Hepatocyte (in vitro differentiated cells): ENCODE results near the gene DENND1A. TPM values are rescaled to one million over a fixed set of nuclear protein-coding genes. Genes with fewer than 3 reads are reported as not detected.

Experiments
- DNase-seq: peaks from one replicate; pipeline ENCODE4 v3.0.0-alpha.2; 2016; ENCODE audit warnings: low spot score
- H2AFZ ChIP-seq: fragments of 200-600 bp; sonication (generic); 2 replicates; pipeline ENCODE4 v1.6.0; 2016; ENCODE audit warnings: antibody characterized with exemption, mild to moderate bottlenecking
- H3K27ac ChIP-seq: fragments of 200-600 bp; sonication (generic); 2 replicates; pipeline ENCODE4 v1.5.1; 2016; ENCODE audit warnings: mild to moderate bottlenecking
- H3K27me3 ChIP-seq: fragments of 200-600 bp; sonication (generic); 2 replicates; pipeline ENCODE4 v1.6.1; 2016
- H3K36me3 ChIP-seq: fragments of 200-600 bp; sonication (generic); replicated peaks from 2 replicates; pipeline ENCODE4 v1.5.1; 2016; ENCODE audit warnings: low read depth; ENCODE audit not compliant: insufficient read depth
- H3K4me1 ChIP-seq: fragments of 200-600 bp; sonication (generic); 2 replicates; pipeline ENCODE4 v1.5.1; 2016; ENCODE audit warnings: mild to moderate bottlenecking, moderate library complexity; ENCODE audit not compliant: insufficient read depth
- H3K4me2 ChIP-seq: fragments of 200-600 bp; sonication (generic); 2 replicates; pipeline ENCODE4 v1.6.0; 2016
- H3K4me3 ChIP-seq: fragments of 200-600 bp; sonication (generic); 2 replicates; pipeline ENCODE4 v1.5.1; 2016; ENCODE audit warnings: mild to moderate bottlenecking
- H3K79me2 ChIP-seq: fragments of 200-600 bp; sonication (generic); 2 replicates; pipeline ENCODE4 v1.6.0; 2017; ENCODE audit warnings: mild to moderate bottlenecking
- H3K9me2 ChIP-seq: fragments of 200-600 bp; sonication (generic); replicated peaks from 2 replicates; pipeline ENCODE4 v1.6.0; 2017; ENCODE audit warnings: mild to moderate bottlenecking; ENCODE audit not compliant: insufficient read depth
- H3K9me3 ChIP-seq: fragments of 200-600 bp; sonication (generic); 2 replicates; pipeline ENCODE4 v1.5.1; 2016; ENCODE audit warnings: low read depth, mild to moderate bottlenecking
- H4K20me1 ChIP-seq: fragments of 200-600 bp; sonication (generic); 2 replicates; pipeline ENCODE4 v1.6.0; 2016; ENCODE audit warnings: mild to moderate bottlenecking; ENCODE audit not compliant: insufficient read depth, poor library complexity, severe bottlenecking
- EZH2 ChIP-seq: fragments of 200-600 bp; sonication (generic); IDR thresholded peaks from 2 replicates; pipeline ENCODE4 v1.6.1; 2016; ENCODE audit warnings: antibody characterized with exemption, mild to moderate bottlenecking, borderline replicate concordance
- EZH2phosphoT487 ChIP-seq: fragments of 200-600 bp; sonication (generic); IDR thresholded peaks from one replicate; pipeline ENCODE4 v1.6.1; 2018; ENCODE audit warnings: antibody characterized with exemption, mild to moderate bottlenecking, low read depth, moderate library complexity; ENCODE audit not compliant: unreplicated experiment, severe bottlenecking
- WGBS: methylation state at CpG from one replicate; pipeline ENCODE4 v1.1.6; 2016; ENCODE audit warnings: low lambda C conversion rate; ENCODE audit errors: missing lambda C conversion rate; 5-methylcytosine and 5-hydroxymethylcytosine counted together
- polyA plus RNA-seq: library from polyadenylated mRNA; unstranded; fragments of >200 nt; fragmentation: Nextera tagmentation; extraction: Ambion mirVana; gene quantifications from 2 replicates; pipeline ENCODE4 v1.2.1, GENCODE V29; 2016
- total RNA-seq: library from RNA; depleted of rRNA; stranded (reverse); fragments of >200 nt; gene quantifications from 2 replicates; pipeline ENCODE4 v1.2.3, GENCODE V29; 2014
- TF ChIP-seq, protein P1 (sequence below): fragments of 200-600 bp; sonication (generic); IDR thresholded peaks from 2 replicates; pipeline ENCODE4 v1.5.1; 2016; ENCODE audit warnings: antibody characterized with exemption, mild to moderate bottlenecking; ENCODE audit not compliant: poor library complexity

DENND1A gene
- total and polyA plus RNA-seq, 2 experiments from 2014 or later: 24.0 to 28.9 TPM

DNA sequence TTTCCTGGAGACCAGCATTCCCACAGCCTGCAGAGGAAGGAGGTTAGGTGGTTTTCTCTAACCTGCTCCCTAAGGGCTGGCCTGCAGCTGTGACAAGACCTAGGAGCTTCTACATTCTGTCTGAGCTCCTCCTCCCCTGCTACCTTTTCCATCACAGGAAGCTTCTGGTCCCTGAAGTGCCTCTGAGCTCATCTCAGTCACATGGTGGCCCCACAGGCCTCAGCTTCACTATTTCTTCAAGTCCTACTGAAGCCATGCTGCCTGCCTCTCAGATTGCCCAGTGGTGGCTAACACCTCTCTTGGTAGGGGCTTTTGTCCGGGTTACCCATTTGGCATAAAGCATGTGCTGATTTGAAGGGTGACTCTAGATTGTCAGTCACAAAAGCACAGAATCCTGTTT, 314.5 kb downstream of the DENND1A start:
- no peak overlapping the region for H3K4me3 ChIP-seq
- H3K79me2 ChIP-seq: no peaks in the 10 kb centered on the region
- H3K27me3 ChIP-seq: no peaks in the 10 kb centered on the region
- no peaks in the 10 kb centered on the region for H3K9me3 ChIP-seq
- H3K4me2 ChIP-seq: no peak overlapping the region
- no peak for TF ChIP-seq EZH2phosphoT487
- TF ChIP-seq, protein P1, sequence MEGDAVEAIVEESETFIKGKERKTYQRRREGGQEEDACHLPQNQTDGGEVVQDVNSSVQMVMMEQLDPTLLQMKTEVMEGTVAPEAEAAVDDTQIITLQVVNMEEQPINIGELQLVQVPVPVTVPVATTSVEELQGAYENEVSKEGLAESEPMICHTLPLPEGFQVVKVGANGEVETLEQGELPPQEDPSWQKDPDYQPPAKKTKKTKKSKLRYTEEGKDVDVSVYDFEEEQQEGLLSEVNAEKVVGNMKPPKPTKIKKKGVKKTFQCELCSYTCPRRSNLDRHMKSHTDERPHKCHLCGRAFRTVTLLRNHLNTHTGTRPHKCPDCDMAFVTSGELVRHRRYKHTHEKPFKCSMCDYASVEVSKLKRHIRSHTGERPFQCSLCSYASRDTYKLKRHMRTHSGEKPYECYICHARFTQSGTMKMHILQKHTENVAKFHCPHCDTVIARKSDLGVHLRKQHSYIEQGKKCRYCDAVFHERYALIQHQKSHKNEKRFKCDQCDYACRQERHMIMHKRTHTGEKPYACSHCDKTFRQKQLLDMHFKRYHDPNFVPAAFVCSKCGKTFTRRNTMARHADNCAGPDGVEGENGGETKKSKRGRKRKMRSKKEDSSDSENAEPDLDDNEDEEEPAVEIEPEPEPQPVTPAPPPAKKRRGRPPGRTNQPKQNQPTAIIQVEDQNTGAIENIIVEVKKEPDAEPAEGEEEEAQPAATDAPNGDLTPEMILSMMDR: no peak
- TF ChIP-seq EZH2: no peak
- no peak for DNase-seq
- no peak overlapping the region for H3K27ac ChIP-seq
- H2AFZ ChIP-seq: no peak overlapping the region
- no peaks in the 10 kb centered on the region for H4K20me1 ChIP-seq
- no peaks in the 10 kb centered on the region for H3K9me2 ChIP-seq
- H3K4me1 ChIP-seq: peaks cover 3% of the 10 kb centered on the region
- 100% methylated on average over 1 of the region's 1 CpG for WGBS
- H3K36me3 ChIP-seq: no peaks in the 10 kb centered on the region

DNA sequence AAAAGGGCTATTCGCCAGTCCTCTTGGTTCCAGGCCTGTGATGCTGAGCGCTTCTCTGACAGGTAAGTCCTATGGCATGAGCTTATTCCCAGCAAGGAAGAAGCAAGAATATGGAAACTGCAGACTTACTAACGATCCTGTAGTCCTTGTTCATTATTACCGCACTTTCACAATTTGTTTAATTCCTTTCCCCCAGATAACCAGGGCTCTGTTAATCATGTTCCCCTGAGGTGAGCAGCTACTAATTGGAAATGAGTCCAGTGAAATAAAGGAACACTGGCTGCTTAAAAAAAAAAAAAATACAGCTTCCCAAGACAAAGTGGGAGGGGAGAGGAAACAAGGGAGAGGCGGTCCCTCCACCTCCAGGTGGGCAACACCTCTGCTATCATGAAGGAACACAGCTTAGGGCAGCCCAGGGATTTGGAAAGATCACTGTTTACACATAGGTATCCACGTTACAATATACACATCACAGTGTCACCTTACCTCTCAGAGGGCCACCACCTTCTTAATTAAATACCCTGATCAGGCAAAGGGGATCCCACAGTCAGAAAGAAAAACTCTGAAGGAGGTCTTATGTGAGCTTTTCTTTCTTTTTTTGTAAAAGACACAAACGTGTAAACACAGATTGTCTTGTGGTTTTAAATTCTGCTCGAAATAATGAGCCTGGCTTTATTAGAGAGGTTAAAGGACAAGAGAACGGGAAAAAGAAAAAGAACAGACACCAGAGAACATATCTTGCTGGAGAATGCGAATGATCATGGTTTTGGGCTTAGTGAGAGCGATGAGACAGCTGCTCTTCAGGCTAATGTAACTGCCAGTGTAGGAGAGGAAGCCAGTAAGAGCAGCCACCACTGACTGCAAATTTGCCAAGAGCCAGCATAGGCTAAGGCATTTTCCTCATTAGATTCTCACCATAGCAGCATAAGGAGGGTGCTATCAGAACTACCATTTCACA, 315.3 kb downstream of the DENND1A start:
- DNase-seq: no peak
- no peaks in the 10 kb centered on the region for H3K36me3 ChIP-seq
- WGBS: 74% methylated on average over 11 of the region's 11 CpGs
- H3K4me2 ChIP-seq: no peak overlapping the region
- H3K27me3 ChIP-seq: no peaks in the 10 kb centered on the region
- no peaks in the 10 kb centered on the region for H3K9me2 ChIP-seq
- no peak overlapping the region for H3K4me3 ChIP-seq
- H4K20me1 ChIP-seq: no peaks in the 10 kb centered on the region
- TF ChIP-seq EZH2 (no peak), EZH2phosphoT487 (no peak)
- TF ChIP-seq, protein P1: no peak
- H3K27ac ChIP-seq: no peak overlapping the region
- H3K4me1 ChIP-seq: peaks cover 3% of the 10 kb centered on the region
- no peaks in the 10 kb centered on the region for H3K9me3 ChIP-seq
- no peaks in the 10 kb centered on the region for H3K79me2 ChIP-seq
- no peak overlapping the region for H2AFZ ChIP-seq

DNA sequence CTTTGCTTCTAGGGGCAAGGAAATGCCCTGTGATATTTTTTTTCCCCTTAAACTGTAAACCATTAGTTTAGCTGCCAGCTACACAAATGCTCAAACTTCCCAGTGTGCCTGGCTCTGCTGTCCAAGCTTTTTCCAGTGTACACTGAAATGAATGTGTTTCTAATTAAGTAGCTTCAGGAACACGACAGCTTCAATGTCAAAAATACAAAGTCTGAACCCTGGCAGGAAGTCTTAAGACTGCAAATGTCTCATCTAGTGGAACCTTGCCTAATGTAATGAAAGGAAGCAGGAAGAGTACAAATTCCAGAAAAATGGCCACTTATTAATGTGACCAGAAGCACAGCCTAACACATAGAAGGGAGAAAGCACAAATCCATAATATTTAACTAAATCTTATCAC, 318.7 kb downstream of the DENND1A start:
- Histone ChIP-seq H3K27ac (no peak overlapping the region), H2AFZ (no peak overlapping the region), H3K4me2 (no peak overlapping the region), H3K9me3 (no peaks in the 10 kb centered on the region), H3K27me3 (no peaks in the 10 kb centered on the region), H3K79me2 (no peaks in the 10 kb centered on the region), H4K20me1 (no peaks in the 10 kb centered on the region), H3K4me1 (peaks cover 3% of the 10 kb centered on the region), H3K9me2 (no peaks in the 10 kb centered on the region), H3K36me3 (no peaks in the 10 kb centered on the region), H3K4me3 (no peak overlapping the region)
- TF ChIP-seq, protein P1: no peak
- TF ChIP-seq EZH2: no peak
- no peak for TF ChIP-seq EZH2phosphoT487
- 63% methylated on average over 1 of the region's 1 CpG for WGBS
- no peak for DNase-seq
